ENCODE results near the gene COL24A1.

GRCh38 chr1:86137436-86137835, 19.1 kb downstream of the COL24A1 start:
- TF ChIP-seq, protein P1, sequence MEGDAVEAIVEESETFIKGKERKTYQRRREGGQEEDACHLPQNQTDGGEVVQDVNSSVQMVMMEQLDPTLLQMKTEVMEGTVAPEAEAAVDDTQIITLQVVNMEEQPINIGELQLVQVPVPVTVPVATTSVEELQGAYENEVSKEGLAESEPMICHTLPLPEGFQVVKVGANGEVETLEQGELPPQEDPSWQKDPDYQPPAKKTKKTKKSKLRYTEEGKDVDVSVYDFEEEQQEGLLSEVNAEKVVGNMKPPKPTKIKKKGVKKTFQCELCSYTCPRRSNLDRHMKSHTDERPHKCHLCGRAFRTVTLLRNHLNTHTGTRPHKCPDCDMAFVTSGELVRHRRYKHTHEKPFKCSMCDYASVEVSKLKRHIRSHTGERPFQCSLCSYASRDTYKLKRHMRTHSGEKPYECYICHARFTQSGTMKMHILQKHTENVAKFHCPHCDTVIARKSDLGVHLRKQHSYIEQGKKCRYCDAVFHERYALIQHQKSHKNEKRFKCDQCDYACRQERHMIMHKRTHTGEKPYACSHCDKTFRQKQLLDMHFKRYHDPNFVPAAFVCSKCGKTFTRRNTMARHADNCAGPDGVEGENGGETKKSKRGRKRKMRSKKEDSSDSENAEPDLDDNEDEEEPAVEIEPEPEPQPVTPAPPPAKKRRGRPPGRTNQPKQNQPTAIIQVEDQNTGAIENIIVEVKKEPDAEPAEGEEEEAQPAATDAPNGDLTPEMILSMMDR (IDR thresholded peaks at IDR 0.05; ENCODE audit: low read depth, low read length, poor library complexity, severe bottlenecking): no peak
- no peak for TF ChIP-seq EZH2phosphoT487 (IDR thresholded peaks at IDR 0.05; ENCODE audit: borderline replicate concordance, low read length)

Measured in DOHH2 (cell line).